ENCODE measurements around the gene CREB1. TPM values are rescaled to one million over a fixed set of nuclear protein-coding genes. Genes with fewer than 3 reads are reported as not detected.

Gene CREB1
- total RNA-seq, 1 donor from 2014 or later, result 60.2 TPM

- Histone ChIP-seq H3K4me3 (no peak overlapping the region), H3K27me3 (no peaks in the 10 kb centered on the region), H3K9me3 (no peaks in the 10 kb centered on the region), H3K27ac (no peak overlapping the region), H3K36me3 (peaks cover 70% of the 10 kb centered on the region), H3K4me1 (no peaks in the 10 kb centered on the region)
- no peak for DNase-seq
- intact Hi-C loops (cut with DNase I), result no loop called here
- no peak for TF ChIP-seq CTCF (IDR thresholded peaks at IDR 0.05)
- no peak for ATAC-seq
Measured at GRCh38 chr2:207567671-207568070, 37.9 kb downstream of the CREB1 start.

- Histone ChIP-seq H3K27ac (no peak overlapping the region), H3K36me3 (peaks cover 90% of the 10 kb centered on the region), H3K27me3 (no peaks in the 10 kb centered on the region), H3K4me1 (no peaks in the 10 kb centered on the region), H3K4me3 (no peak overlapping the region), H3K9me3 (no peaks in the 10 kb centered on the region)
- intact Hi-C loops (cut with DNase I), result no loop called here
- TF ChIP-seq CTCF (IDR thresholded peaks at IDR 0.05), result no peak
- DNase-seq (no peak), ATAC-seq (no peak)
Measured at GRCh38 chr2:207571370-207571769, 41.6 kb downstream of the CREB1 start.

GRCh38 chr2:207584952-207585351, 55.2 kb downstream of the CREB1 start:
- H3K36me3 ChIP-seq, result peaks cover 70% of the 10 kb centered on the region
- DNase-seq (no peak), ATAC-seq (no peak)
- no peaks in the 10 kb centered on the region for H3K27me3 ChIP-seq
- H3K4me3 ChIP-seq, result no peak overlapping the region
- TF ChIP-seq CTCF (IDR thresholded peaks at IDR 0.05), result no peak
- H3K27ac ChIP-seq, result no peak overlapping the region
- intact Hi-C loops (cut with DNase I), result no loop called here
- H3K9me3 ChIP-seq, result no peaks in the 10 kb centered on the region
- H3K4me1 ChIP-seq, result no peaks in the 10 kb centered on the region

- intact Hi-C loops (cut with DNase I), result no loop called here
- Histone ChIP-seq H3K4me1 (no peaks in the 10 kb centered on the region), H3K4me3 (no peak overlapping the region), H3K27me3 (no peaks in the 10 kb centered on the region), H3K9me3 (no peaks in the 10 kb centered on the region), H3K36me3 (peaks cover 52% of the 10 kb centered on the region), H3K27ac (no peak overlapping the region)
- no peak for ATAC-seq
- TF ChIP-seq CTCF (IDR thresholded peaks at IDR 0.05), result no peak
- no peak for DNase-seq
Measured at GRCh38 chr2:207587305-207587704, 57.5 kb downstream of the CREB1 start.

GRCh38 chr2:207589143-207589542, 59.4 kb downstream of the CREB1 start:
- Histone ChIP-seq H3K36me3 (peaks cover 44% of the 10 kb centered on the region), H3K4me1 (no peaks in the 10 kb centered on the region), H3K27me3 (no peaks in the 10 kb centered on the region), H3K9me3 (no peaks in the 10 kb centered on the region), H3K27ac (no peak overlapping the region), H3K4me3 (no peak overlapping the region)
- intact Hi-C loops (cut with DNase I), result no loop called here
- ATAC-seq (no peak), DNase-seq (no peak)
- no peak for TF ChIP-seq CTCF (IDR thresholded peaks at IDR 0.05)

GRCh38 chr2:207593277-207593676, 63.5 kb downstream of the CREB1 start:
- DNase-seq, result no peak
- H3K4me3 ChIP-seq, result no peak overlapping the region
- no peaks in the 10 kb centered on the region for H3K9me3 ChIP-seq
- intact Hi-C loops (cut with DNase I), result no loop called here
- no peak for TF ChIP-seq CTCF (IDR thresholded peaks at IDR 0.05)
- no peak overlapping the region for H3K27ac ChIP-seq
- H3K27me3 ChIP-seq, result no peaks in the 10 kb centered on the region
- H3K4me1 ChIP-seq, result no peaks in the 10 kb centered on the region
- ATAC-seq, result no peak
- peaks cover 31% of the 10 kb centered on the region for H3K36me3 ChIP-seq
